Astrocyte of the cerebellum (primary cell): ENCODE data around the gene C19orf47.

ENCODE experiments used
- DNase-seq: peaks from one replicate; pipeline ENCODE4 v3.0.0-alpha.2; 2011; ENCODE audit warnings: low read depth
- H3K4me3 ChIP-seq: 2 replicates; pipeline ENCODE4 v1.5.1; 2011; ENCODE audit warnings: mild to moderate bottlenecking, low read depth, low read length, moderate library complexity
- CTCF ChIP-seq: IDR thresholded peaks from 2 replicates; pipeline ENCODE4 v1.5.1; 2012; ENCODE audit warnings: low read length, low read depth, moderate library complexity, mild to moderate bottlenecking; ENCODE audit errors: missing control alignments
- in situ Hi-C: cut with HindIII; loops from 2 replicates; pipeline ENCODE4 v1.10.0; 2017; ENCODE audit warnings: low sequenced_read_pairs

The C19orf47 gene

GRCh38 chr19:40367577-40368434, 19.6 kb upstream of the C19orf47 start:
- in situ Hi-C loops = no loop called here
- H3K4me3 ChIP-seq = no peak overlapping the region
- TF ChIP-seq CTCF = no peak
- DNase-seq = no peak

GRCh38 chr19:40366697-40367561, 18.7 kb upstream of the C19orf47 start:
- in situ Hi-C loops = no loop called here
- peak; percentile 22 for DNase-seq
- TF ChIP-seq CTCF = no peak
- peak overlapping the region; percentile 45 for H3K4me3 ChIP-seq

- peak; percentile 16 for DNase-seq
- in situ Hi-C loops = no loop called here
- no peak for TF ChIP-seq CTCF
- peak overlapping the region; percentile 45 for H3K4me3 ChIP-seq
Observed at GRCh38 chr19:40365613-40366401, 17.6 kb upstream of the C19orf47 start.

- no peak for TF ChIP-seq CTCF
- DNase-seq = no peak
- no peak overlapping the region for H3K4me3 ChIP-seq
- in situ Hi-C loops = no loop called here
Observed at GRCh38 chr19:40365010-40365409, 16.8 kb upstream of the C19orf47 start.

GRCh38 chr19:40363069-40363468, 14.9 kb upstream of the C19orf47 start:
- in situ Hi-C loops = no loop called here
- no peak overlapping the region for H3K4me3 ChIP-seq
- no peak for TF ChIP-seq CTCF
- no peak for DNase-seq

GRCh38 chr19:40362160-40362559, 14.0 kb upstream of the C19orf47 start:
- DNase-seq = no peak
- no peak for TF ChIP-seq CTCF
- in situ Hi-C loops = no loop called here
- no peak overlapping the region for H3K4me3 ChIP-seq
